AG04449 (cell line): ENCODE measurements around the gene NUMA1.

Experiments used
- CTCF ChIA-PET: fragments of 350-600 bp; formaldehyde crosslinking; extraction: SDS; loops from one replicate; lab custom pipeline; 2021; ENCODE audit warnings: antibody characterized with exemption; lab: Yijun Ruan, JAX
- POLR2A ChIA-PET: fragments of 400-600, 350-600 bp; formaldehyde crosslinking; extraction: SDS; loops from one replicate; lab custom pipeline; 2020; ENCODE audit warnings: antibody characterized with exemption, inconsistent platforms; lab: Yijun Ruan, JAX
- DNase-seq: peaks from one replicate; pipeline ENCODE4 v3.0.0-alpha.2; 2010; ENCODE audit warnings: low read depth, low spot score
- H3K4me3 ChIP-seq: 2 replicates; pipeline ENCODE4 v1.5.1; 2011; ENCODE audit warnings: low read depth, mild to moderate bottlenecking, control low read depth, low read length
- TF ChIP-seq, protein P1 (sequence below): IDR thresholded peaks from one replicate; pipeline ENCODE4 v1.5.1; 2011; ENCODE audit warnings: mild to moderate bottlenecking, moderate library complexity, low read length, control low read depth, inconsistent platforms; ENCODE audit not compliant: insufficient read depth; ENCODE audit errors: missing control alignments

The NUMA1 gene

GRCh38 chr11:72098741-72099140 is 18.4 kb upstream of the NUMA1 start:
- DNase-seq = no peak
- ChIA-PET CTCF (interaction anchor here (0.9 to 14.0 kb wide), 9 partner anchors 7 to 333 kb away, joined by 3 to 540 read pairs (median 6); partner anchors contain the start of gene ANAPC15), POLR2A (interaction anchor here (0.7 kb wide), 1 partner anchor 17 kb away, joined by 3 read pairs; no protein-coding TSS in a partner anchor)
- no peak overlapping the region for H3K4me3 ChIP-seq
- TF ChIP-seq, protein P1, sequence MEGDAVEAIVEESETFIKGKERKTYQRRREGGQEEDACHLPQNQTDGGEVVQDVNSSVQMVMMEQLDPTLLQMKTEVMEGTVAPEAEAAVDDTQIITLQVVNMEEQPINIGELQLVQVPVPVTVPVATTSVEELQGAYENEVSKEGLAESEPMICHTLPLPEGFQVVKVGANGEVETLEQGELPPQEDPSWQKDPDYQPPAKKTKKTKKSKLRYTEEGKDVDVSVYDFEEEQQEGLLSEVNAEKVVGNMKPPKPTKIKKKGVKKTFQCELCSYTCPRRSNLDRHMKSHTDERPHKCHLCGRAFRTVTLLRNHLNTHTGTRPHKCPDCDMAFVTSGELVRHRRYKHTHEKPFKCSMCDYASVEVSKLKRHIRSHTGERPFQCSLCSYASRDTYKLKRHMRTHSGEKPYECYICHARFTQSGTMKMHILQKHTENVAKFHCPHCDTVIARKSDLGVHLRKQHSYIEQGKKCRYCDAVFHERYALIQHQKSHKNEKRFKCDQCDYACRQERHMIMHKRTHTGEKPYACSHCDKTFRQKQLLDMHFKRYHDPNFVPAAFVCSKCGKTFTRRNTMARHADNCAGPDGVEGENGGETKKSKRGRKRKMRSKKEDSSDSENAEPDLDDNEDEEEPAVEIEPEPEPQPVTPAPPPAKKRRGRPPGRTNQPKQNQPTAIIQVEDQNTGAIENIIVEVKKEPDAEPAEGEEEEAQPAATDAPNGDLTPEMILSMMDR = no peak

- ChIA-PET CTCF (interaction anchor here (0.5 to 14.0 kb wide), 30 partner anchors 9 to 339 kb away, joined by 3 to 540 read pairs (median 6); partner anchors contain the start of genes LAMTOR1 and TOMT), POLR2A (interaction anchor here (0.6 to 1.8 kb wide), 5 partner anchors 9 to 69 kb away, joined by 3 to 5 read pairs (median 4); partner anchors contain the start of gene LAMTOR1)
These were observed 10.9 kb upstream of the NUMA1 start for GRCh38 chr11:72091292-72091691.

DNA sequence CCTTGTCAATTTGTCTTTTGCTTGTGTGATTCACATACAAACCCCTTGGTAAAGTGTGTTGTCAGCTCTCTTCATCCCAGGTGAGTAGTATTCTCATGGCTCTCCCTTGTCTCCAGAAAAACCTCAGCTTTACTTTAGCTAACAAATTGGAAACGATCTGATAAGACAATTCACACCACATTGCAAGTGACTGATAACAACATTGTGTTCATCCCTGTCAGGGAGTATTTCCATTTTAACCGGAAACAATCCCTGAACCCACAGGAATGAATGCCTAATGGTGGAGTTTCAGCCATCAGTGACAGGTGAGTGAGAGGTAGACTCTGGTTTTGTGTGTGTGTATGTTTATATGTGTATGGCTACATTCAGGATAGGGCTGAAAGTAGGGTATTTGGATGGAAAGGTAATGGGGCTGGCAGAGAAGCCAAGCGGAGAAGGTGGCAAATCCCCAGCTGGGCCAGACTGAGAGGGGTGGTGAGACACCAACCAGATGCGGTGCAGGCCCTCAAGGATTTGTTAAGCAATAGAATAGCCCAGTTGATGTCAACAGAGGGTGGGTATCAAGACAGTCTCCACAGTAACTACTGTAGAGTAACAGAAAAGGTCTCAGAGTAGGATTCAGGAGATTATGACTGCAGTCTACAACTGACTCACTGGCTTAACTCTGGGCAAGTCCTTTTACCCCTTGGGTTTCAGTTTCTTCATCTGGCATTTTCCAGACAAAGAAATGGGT is 7.9 kb upstream of the NUMA1 start:
- H3K4me3 ChIP-seq = no peak overlapping the region
- DNase-seq = no peak
- ChIA-PET POLR2A (interaction anchor here (0.6 kb wide), 1 partner anchor 11 kb away, joined by 3 read pairs; no protein-coding TSS in a partner anchor), CTCF (interaction anchor here (1.5 to 6.2 kb wide), 3 partner anchors 10 to 65 kb away, joined by 3 to 71 read pairs (median 20); no protein-coding TSS in a partner anchor)
- TF ChIP-seq, protein P1 = no peak

More at GRCh38 chr11:72091292-72091691, 10.9 kb upstream of the NUMA1 start:
- no peak overlapping the region for H3K4me3 ChIP-seq
- no peak for DNase-seq
- TF ChIP-seq, protein P1 = peak; percentile 91

- no peak for DNase-seq
- ChIA-PET POLR2A (interaction anchor here (0.6 kb wide), 1 partner anchor 27 kb away, joined by 3 read pairs; the partner anchor contains the start of gene ANAPC15), CTCF (interaction anchor here (0.9 to 6.2 kb wide), 8 partner anchors 8 to 98 kb away, joined by 3 to 71 read pairs (median 6); no protein-coding TSS in a partner anchor)
These were observed 5.4 kb upstream of the NUMA1 start for GRCh38 chr11:72085621-72086351.

DNA sequence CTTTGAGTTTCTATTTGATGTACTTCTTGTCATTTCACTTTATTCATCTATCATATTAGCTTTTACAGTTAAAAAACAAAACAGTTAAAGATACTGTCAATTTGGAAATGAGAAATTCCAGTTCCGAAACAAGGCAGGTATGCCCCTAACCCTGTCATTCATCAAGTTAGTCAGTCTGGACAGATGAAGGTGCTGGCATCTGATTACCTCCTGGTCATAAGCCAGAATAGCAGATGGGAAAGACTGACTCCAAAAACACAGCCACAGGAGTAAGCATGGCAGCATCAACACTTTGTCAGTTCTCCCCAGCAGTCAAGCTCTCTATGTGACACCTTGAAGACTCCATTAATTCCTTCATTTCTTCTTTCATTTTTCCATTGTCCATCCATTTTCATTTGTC is 4.6 kb upstream of the NUMA1 start:
- ChIA-PET CTCF (interaction anchor here (0.9 to 6.2 kb wide), 7 partner anchors 9 to 267 kb away, joined by 3 to 71 read pairs (median 5); no protein-coding TSS in a partner anchor), POLR2A (interaction anchor here (0.6 kb wide), 1 partner anchor 27 kb away, joined by 3 read pairs; the partner anchor contains the start of gene ANAPC15)
- TF ChIP-seq, protein P1 = no peak
- no peak overlapping the region for H3K4me3 ChIP-seq
- DNase-seq = no peak

More at GRCh38 chr11:72085621-72086351, 5.4 kb upstream of the NUMA1 start:
- H3K4me3 ChIP-seq = no peak overlapping the region
- TF ChIP-seq, protein P1 = no peak
